IPS-18a (cell line): ENCODE data around the gene COL5A1.

Source experiments
- H3K27ac ChIP-seq: one replicate; pipeline ENCODE4 v1.5.1; 2013; ENCODE audit warnings: low read length
- H3K27me3 ChIP-seq: one replicate; pipeline ENCODE4 v1.6.1; 2013; ENCODE audit warnings: mild to moderate bottlenecking, low read length; ENCODE audit not compliant: control insufficient read depth, insufficient read depth
- H3K36me3 ChIP-seq: one replicate; pipeline ENCODE4 v1.6.1; 2013; ENCODE audit warnings: low read depth, low read length; ENCODE audit not compliant: control insufficient read depth
- H3K4me1 ChIP-seq: one replicate; pipeline ENCODE4 v1.6.1; 2013; ENCODE audit warnings: low read depth, low read length; ENCODE audit not compliant: control insufficient read depth
- H3K4me3 ChIP-seq: one replicate; pipeline ENCODE4 v1.5.1; 2013; ENCODE audit warnings: low read length
- H3K9ac ChIP-seq: one replicate; pipeline ENCODE4 v1.6.1; 2013; ENCODE audit warnings: mild to moderate bottlenecking, low read length, moderate library complexity
- H3K9me3 ChIP-seq: one replicate; pipeline ENCODE4 v1.6.1; 2013; ENCODE audit warnings: low read depth, low read length; ENCODE audit not compliant: control insufficient read depth

The COL5A1 gene

DNA sequence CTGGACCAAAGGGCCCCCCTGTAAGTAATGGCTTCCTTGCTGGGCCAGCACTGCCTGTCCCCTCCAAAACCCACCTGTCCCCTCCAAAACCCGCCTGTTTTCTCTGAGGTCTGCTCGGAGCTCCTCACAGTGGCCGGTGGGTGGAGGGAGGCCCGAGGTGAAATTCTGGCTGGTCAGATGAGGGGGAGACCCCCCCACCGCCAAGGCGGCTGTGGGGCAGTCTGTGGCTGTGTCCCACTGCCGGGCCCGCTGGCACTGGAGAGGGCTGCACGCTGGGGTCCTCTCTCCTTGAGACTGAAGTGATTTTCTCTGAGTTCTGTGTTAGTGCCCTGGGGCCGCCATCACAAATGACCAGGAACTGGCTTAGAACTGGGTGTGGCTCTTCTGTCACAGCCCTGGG is 155.3 kb downstream of the COL5A1 start:
- Histone ChIP-seq H3K36me3 (no peaks in the 10 kb centered on the region), H3K27me3 (no peaks in the 10 kb centered on the region), H3K9me3 (no peaks in the 10 kb centered on the region), H3K27ac (no peak overlapping the region), H3K9ac (no peak overlapping the region), H3K4me3 (no peak overlapping the region), H3K4me1 (no peaks in the 10 kb centered on the region)

DNA sequence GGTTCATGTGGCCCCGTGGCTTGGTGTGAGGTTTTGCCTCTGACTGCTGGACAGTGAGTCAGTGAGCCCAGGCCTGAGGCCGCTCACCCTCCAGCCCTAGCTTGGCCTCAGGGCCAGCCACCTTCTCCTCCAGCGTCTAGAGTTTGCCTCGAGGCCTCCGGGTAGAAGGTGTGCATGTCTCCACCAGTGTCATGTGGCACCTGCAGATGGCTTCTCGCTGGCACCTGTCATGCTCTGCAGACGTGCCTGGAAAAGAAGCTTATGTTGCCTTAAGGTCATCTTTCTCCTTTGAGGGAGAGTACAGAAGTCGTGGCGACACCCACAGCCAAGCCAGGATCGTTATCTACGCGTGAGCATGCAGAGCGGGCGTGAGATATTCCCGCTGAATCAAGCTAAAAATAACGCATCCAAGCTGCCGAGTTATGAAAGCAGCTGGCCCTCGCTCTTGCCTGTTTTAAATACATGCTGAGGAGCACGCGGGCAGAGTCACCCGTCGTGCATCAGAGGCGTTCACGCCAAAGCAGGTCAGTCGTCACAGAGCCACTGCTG is 159.3 kb downstream of the COL5A1 start:
- Histone ChIP-seq H3K36me3 (no peaks in the 10 kb centered on the region), H3K9me3 (no peaks in the 10 kb centered on the region), H3K27ac (no peak overlapping the region), H3K9ac (no peak overlapping the region), H3K4me3 (no peak overlapping the region), H3K27me3 (no peaks in the 10 kb centered on the region), H3K4me1 (no peaks in the 10 kb centered on the region)

DNA sequence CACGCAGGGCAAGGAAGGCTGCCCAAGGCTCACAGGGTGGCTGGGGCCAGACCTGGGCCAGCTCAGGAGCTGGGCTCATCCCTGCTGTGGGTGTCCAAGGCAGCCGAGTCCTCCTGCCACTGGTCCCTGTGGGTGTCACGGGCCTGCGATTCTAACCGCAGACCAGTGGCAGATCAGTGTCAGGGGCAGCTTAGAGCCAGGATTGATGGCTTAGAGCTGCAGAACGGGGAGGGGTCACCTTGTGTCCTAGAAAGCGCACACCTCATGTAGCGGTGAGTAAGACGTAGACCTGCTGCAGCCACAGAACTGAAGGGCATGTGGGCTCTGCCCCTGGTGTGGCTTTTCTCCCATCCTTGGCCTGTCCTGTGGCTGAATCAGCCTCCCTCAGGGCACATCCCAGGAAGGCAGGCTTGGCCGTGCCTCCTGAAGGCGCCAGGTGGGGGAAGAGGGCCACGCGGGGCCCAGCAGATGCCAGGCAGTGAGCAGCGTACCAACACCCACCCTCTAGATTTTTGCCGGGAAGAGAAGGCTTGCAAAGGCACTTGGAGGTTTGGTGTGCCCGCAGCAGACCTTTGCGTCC is 160.7 kb downstream of the COL5A1 start:
- Histone ChIP-seq H3K9ac (no peak overlapping the region), H3K27me3 (no peaks in the 10 kb centered on the region), H3K36me3 (no peaks in the 10 kb centered on the region), H3K27ac (no peak overlapping the region), H3K4me3 (no peak overlapping the region), H3K4me1 (no peaks in the 10 kb centered on the region), H3K9me3 (no peaks in the 10 kb centered on the region)

DNA sequence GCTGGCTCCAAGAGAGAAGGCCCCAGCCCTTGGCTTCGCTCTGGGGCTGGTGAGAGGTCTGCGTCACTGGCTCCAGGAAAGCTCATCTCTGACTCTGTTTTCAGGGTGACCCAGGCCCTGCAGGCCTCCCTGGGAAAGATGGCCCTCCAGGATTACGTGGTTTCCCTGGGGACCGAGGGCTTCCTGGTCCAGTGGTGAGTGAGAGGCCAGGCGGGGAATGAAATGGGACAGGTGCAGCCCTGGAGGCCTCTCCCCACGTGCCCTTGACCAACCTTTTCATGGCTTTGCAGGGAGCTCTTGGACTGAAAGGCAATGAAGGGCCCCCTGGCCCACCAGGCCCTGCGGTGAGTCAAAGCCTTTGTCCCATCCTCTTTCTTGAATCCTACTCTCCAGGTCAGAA is 163.3 kb downstream of the COL5A1 start:
- Histone ChIP-seq H3K4me1 (no peaks in the 10 kb centered on the region), H3K4me3 (no peak overlapping the region), H3K27ac (no peak overlapping the region), H3K27me3 (no peaks in the 10 kb centered on the region), H3K36me3 (no peaks in the 10 kb centered on the region), H3K9me3 (no peaks in the 10 kb centered on the region), H3K9ac (no peak overlapping the region)

DNA sequence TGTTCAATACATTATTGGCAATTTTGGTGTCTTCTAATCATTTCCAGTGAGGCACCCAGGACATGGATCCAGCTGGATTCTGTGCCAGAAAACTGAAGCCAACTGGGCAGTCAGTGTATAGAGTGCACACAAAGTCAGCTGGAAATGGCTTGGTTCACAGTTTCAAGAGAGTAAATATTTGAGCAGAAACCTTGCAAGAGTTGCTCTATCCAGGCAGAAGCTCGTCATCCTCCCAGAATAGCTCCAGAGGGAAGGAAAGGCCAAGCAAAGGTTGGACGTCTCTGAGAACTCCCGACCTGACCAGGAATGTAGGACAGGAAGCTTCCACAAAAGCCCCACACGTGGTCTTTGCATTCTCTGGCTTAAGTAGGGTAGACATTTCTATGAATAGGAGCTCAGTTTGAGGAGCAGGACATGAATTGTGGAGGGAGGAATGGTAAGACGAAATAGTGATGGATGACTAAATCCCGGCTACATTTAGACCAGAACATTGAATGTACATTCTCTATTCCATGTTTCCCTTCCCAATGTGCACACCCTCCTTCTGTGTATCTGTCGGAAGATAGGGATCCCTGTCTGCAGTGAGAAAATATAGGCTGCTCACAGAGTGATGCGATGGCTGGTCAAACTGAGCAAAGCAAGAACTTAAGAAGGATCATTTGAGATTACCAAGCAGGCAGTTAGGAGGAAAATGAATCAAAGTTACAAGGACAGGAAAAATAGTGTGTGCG is 166.3 kb downstream of the COL5A1 start:
- no peaks in the 10 kb centered on the region for H3K27me3 ChIP-seq
- H3K9me3 ChIP-seq = no peaks in the 10 kb centered on the region
- H3K4me3 ChIP-seq = no peak overlapping the region
- H3K27ac ChIP-seq = no peak overlapping the region
- H3K4me1 ChIP-seq = peaks cover 15% of the 10 kb centered on the region
- no peaks in the 10 kb centered on the region for H3K36me3 ChIP-seq
- H3K9ac ChIP-seq = no peak overlapping the region

DNA sequence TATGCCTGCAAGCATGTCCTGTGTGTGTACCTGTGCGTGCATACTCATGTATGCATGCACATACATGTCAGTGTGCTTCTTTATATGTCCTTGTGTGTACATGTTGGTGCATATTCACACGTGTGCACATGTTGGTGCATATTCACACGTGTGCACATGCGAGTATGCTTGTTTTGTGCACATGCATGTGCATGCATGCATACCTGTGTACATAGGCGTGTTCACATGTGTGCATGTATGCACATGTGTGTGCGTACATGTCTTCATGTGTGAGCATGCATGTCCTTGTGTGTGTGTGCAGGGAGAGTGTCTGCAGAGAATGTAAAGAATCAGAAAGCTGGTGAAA is 166.8 kb downstream of the COL5A1 start:
- no peak overlapping the region for H3K4me3 ChIP-seq
- peaks cover 15% of the 10 kb centered on the region for H3K4me1 ChIP-seq
- H3K9ac ChIP-seq = no peak overlapping the region
- no peaks in the 10 kb centered on the region for H3K27me3 ChIP-seq
- no peak overlapping the region for H3K27ac ChIP-seq
- H3K36me3 ChIP-seq = no peaks in the 10 kb centered on the region
- no peaks in the 10 kb centered on the region for H3K9me3 ChIP-seq

DNA sequence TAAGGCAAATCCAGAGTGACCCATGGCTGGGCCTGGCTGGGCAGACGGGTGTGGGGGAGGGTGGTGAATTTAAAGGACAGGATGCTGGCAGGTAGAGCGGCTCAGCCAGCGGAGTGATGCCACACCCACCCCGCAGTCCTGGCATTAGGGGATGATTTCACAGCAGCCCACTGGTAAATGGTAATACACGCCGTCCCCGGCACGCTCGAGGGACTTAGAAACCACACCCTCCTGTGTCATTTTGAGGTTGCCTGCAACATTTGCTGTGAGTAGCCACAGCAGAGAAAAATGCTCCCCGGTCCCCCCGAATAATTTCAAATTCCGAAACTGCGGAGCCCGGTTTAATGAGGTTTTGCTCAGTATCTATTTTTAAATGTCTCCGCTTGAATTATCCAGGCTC is 167.7 kb downstream of the COL5A1 start:
- Histone ChIP-seq H3K36me3 (no peaks in the 10 kb centered on the region), H3K4me1 (peaks cover 15% of the 10 kb centered on the region), H3K9me3 (no peaks in the 10 kb centered on the region), H3K27ac (no peak overlapping the region), H3K27me3 (no peaks in the 10 kb centered on the region), H3K4me3 (no peak overlapping the region), H3K9ac (no peak overlapping the region)

DNA sequence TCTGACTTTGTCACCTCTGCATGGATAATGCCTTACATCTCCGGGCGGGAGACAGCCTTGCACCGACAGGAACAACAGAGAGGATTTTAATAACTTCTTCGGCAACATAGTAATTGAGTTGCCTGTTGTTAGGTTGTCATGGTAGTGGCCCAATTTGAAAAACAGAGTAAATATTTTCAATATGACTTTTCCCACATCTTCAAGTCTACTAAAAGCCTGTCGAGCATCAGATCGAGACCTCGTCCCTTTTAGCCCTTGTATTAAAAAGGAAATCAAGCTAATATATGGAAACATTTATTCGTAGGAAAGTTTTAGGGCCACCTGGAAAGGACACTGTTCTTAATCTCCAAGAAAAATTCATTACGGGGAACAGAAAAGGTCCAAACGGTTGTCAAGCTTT is 168.2 kb downstream of the COL5A1 start:
- no peak overlapping the region for H3K9ac ChIP-seq
- H3K9me3 ChIP-seq = no peaks in the 10 kb centered on the region
- no peaks in the 10 kb centered on the region for H3K27me3 ChIP-seq
- H3K4me3 ChIP-seq = no peak overlapping the region
- no peak overlapping the region for H3K27ac ChIP-seq
- peaks cover 15% of the 10 kb centered on the region for H3K4me1 ChIP-seq
- no peaks in the 10 kb centered on the region for H3K36me3 ChIP-seq

DNA sequence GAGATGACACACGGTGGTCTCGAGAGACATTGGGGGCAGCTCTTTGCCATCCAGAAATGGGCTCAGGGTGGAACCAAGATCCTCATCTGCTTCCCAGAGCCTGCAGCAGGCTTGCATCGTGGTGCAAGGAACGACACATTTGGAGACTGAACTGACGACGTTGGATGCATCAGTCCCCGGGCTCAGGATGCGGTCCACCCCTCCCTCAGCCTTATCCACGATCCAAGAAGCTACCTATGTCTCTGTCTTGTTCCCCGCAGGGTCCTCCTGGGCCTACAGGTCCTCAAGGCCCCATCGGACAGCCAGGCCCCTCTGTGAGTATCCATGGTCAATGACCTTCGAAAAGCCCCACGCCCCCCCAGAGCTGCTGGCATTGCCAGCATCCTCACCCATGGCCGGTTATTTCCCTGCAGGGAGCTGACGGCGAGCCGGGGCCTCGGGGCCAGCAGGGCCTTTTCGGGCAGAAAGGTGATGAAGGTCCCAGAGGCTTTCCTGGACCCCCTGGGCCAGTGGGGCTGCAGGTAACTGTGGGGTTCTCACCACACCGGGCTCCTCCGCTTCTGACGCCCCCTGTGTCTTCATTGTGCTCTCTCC is 169.6 kb downstream of the COL5A1 start:
- Histone ChIP-seq H3K27me3 (no peaks in the 10 kb centered on the region), H3K4me3 (no peak overlapping the region), H3K9me3 (no peaks in the 10 kb centered on the region), H3K36me3 (no peaks in the 10 kb centered on the region), H3K4me1 (peaks cover 15% of the 10 kb centered on the region), H3K9ac (no peak overlapping the region), H3K27ac (no peak overlapping the region)

DNA sequence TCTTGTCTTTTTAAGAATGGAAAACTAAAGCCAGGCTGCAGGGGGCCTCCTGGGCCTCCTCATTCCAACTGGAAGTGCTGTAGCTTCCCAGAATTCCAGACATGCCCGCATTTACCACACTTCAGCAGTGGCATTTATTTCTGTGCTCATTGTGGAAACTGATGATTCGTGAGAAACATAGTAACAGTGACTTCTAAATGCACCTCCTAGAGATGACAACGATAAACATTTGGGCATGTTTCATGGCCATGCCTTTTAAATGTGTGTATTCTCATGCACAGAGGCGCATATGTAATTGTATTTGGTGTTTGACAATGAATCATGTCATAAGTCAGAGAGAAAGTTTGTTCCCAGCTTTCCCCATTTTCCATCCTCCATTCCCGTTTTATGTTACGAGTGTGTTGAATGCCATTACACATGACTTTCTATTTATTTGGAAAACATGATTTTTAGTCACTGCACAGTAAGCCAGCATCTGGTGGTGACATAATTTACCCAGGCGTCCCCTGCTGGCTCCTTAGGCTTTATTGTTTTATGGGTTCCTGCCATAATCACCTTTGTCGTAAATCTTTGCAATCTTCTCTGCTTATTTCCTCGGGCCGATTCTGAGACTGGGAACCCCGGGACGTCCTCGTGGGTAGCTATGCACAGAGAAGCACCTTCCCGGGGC is 170.2 kb downstream of the COL5A1 start:
- peak overlapping the region; percentile 14 for H3K4me3 ChIP-seq
- no peaks in the 10 kb centered on the region for H3K9me3 ChIP-seq
- H3K9ac ChIP-seq = no peak overlapping the region
- no peak overlapping the region for H3K27ac ChIP-seq
- H3K4me1 ChIP-seq = peaks cover 15% of the 10 kb centered on the region
- H3K27me3 ChIP-seq = no peaks in the 10 kb centered on the region
- no peaks in the 10 kb centered on the region for H3K36me3 ChIP-seq

DNA sequence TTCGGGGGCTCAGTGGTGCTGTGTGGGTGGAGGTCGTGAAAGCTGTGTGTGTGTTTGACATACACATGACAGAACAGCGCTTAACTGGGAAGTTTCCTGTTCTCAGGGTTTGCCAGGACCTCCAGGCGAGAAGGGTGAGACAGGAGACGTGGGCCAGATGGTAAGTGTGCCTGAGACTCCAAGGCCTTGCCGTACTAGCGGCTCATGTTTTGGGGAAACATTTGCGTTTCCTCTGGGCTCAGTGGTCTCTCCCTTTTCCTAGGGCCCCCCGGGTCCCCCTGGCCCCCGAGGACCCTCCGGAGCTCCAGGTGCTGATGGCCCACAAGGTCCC is 170.7 kb downstream of the COL5A1 start:
- Histone ChIP-seq H3K4me3 (no peak overlapping the region), H3K36me3 (no peaks in the 10 kb centered on the region), H3K27me3 (no peaks in the 10 kb centered on the region), H3K27ac (no peak overlapping the region), H3K4me1 (peaks cover 15% of the 10 kb centered on the region), H3K9me3 (no peaks in the 10 kb centered on the region), H3K9ac (no peak overlapping the region)
